Naive B cell (primary cell): ENCODE data around the gene TIMM10B. TPM values are rescaled to one million over a fixed set of nuclear protein-coding genes. Genes with fewer than 3 reads are reported as not detected.

Experiments used
- ATAC-seq, 2 donors: fragments of 150-1000 bp; cut with Tn5 transposase; 2 replicates each; pipeline ENCODE4 v1.10.0; 2021; ENCODE audit warnings: low read depth in 2 of 2, mild to moderate bottlenecking in 2 of 2, moderate library complexity in 2 of 2
- DNase-seq: peaks from one replicate; pipeline ENCODE4 v3.0.0; 2022
- H3K27ac Mint-ChIP-seq, 6 donors: one replicate each; pipeline ENCODE4 v1.8.0; 2020 to 2022; ENCODE audit warnings: mild to moderate bottlenecking in 6 of 6, mixed read lengths in 6 of 6, moderate library complexity in 5 of 6, inconsistent platforms in 2 of 6
- H3K27me3 Mint-ChIP-seq, 3 donors: one replicate each; pipeline ENCODE4 v1.8.0; 2021 to 2022; ENCODE audit warnings: mixed read lengths in 3 of 3, mild to moderate bottlenecking in 1 of 3
- H3K36me3 Mint-ChIP-seq, 2 donors: one replicate each; pipeline ENCODE4 v1.8.0; 2020 to 2022; ENCODE audit warnings: mixed read lengths in 2 of 2, inconsistent platforms in 1 of 2, mild to moderate bottlenecking in 1 of 2
- H3K4me1 Mint-ChIP-seq, 3 donors: one replicate each; pipeline ENCODE4 v1.8.0; 2020 to 2022; ENCODE audit warnings: mixed read lengths in 3 of 3, inconsistent platforms in 1 of 3, mild to moderate bottlenecking in 1 of 3, moderate library complexity in 1 of 3
- H3K4me3 Mint-ChIP-seq, 8 donors: one replicate each; pipeline ENCODE4 v1.8.0; 2020 to 2022; ENCODE audit warnings: mild to moderate bottlenecking in 8 of 8, mixed read lengths in 8 of 8, moderate library complexity in 8 of 8, inconsistent platforms in 2 of 8
- H3K9me3 Mint-ChIP-seq, 7 donors: one replicate each; pipeline ENCODE4 v1.8.0; 2020 to 2022; ENCODE audit warnings: mixed read lengths in 7 of 7, mild to moderate bottlenecking in 5 of 7, inconsistent platforms in 2 of 7, moderate library complexity in 1 of 7
- polyA plus RNA-seq, 6 donors: library from polyadenylated mRNA; unstranded; fragments of 300-500 nt; fragmentation: Illumina TruSeq; gene quantifications; one replicate each; pipeline ENCODE4 v1.2.3, GENCODE V29; 2021; ENCODE audit warnings: low read depth in 6 of 6

TIMM10B gene
- polyA plus RNA-seq, 6 donors from 2014 or later, result 22.0 to 43.4 (median 30.4) TPM

- ATAC-seq (no peak), DNase-seq (no peak)
- Mint-ChIP-seq H3K36me3 (peaks cover 4 to 6% of the 10 kb centered on the region in 2 donors), H3K4me1 (no peaks in the 10 kb centered on the region), H3K27me3 (no peaks in the 10 kb centered on the region), H3K27ac (peak overlapping the region in 2 of 6 donors; percentile 28 to 73), H3K4me3 (no peak overlapping the region), H3K9me3 (no peaks in the 10 kb centered on the region)
These were observed 26.2 kb upstream of the TIMM10B start for GRCh38 chr11:6455070-6455469.

GRCh38 chr11:6456361-6457073, 24.8 kb upstream of the TIMM10B start:
- no peaks in the 10 kb centered on the region for H3K9me3 Mint-ChIP-seq
- no peak overlapping the region for H3K4me3 Mint-ChIP-seq
- H3K36me3 Mint-ChIP-seq, result peaks cover 4 to 12% of the 10 kb centered on the region in 2 donors
- peak overlapping the region in 1 of 6 donors; percentile 81 for H3K27ac Mint-ChIP-seq
- ATAC-seq, result no peak
- no peaks in the 10 kb centered on the region for H3K27me3 Mint-ChIP-seq
- no peaks in the 10 kb centered on the region for H3K4me1 Mint-ChIP-seq
- DNase-seq, result no peak

GRCh38 chr11:6457581-6458320, 23.6 kb upstream of the TIMM10B start:
- Mint-ChIP-seq H3K27ac (no peak overlapping the region), H3K36me3 (peaks cover 4 to 16% of the 10 kb centered on the region in 2 donors), H3K4me1 (no peaks in the 10 kb centered on the region), H3K4me3 (no peak overlapping the region), H3K9me3 (no peaks in the 10 kb centered on the region), H3K27me3 (no peaks in the 10 kb centered on the region)
- ATAC-seq, result no peak
- DNase-seq, result no peak

- no peak for ATAC-seq
- Mint-ChIP-seq H3K27me3 (no peaks in the 10 kb centered on the region), H3K4me1 (no peaks in the 10 kb centered on the region), H3K27ac (peak overlapping the region in 1 of 6 donors; percentile 41), H3K9me3 (no peaks in the 10 kb centered on the region), H3K36me3 (peaks cover 4 to 20% of the 10 kb centered on the region in 2 donors), H3K4me3 (no peak overlapping the region)
- DNase-seq, result no peak
These were observed 22.8 kb upstream of the TIMM10B start for GRCh38 chr11:6458352-6459098.

- Mint-ChIP-seq H3K9me3 (no peaks in the 10 kb centered on the region), H3K4me1 (no peaks in the 10 kb centered on the region), H3K4me3 (no peak overlapping the region), H3K27me3 (no peaks in the 10 kb centered on the region), H3K27ac (peak overlapping the region in 1 of 6 donors; percentile 41), H3K36me3 (peaks cover 4 to 26% of the 10 kb centered on the region in 2 donors)
- ATAC-seq, result no peak
- DNase-seq, result no peak
These were observed 22.2 kb upstream of the TIMM10B start for GRCh38 chr11:6459099-6459450.

GRCh38 chr11:6468712-6469495, 12.4 kb upstream of the TIMM10B start:
- no peaks in the 10 kb centered on the region for H3K9me3 Mint-ChIP-seq
- H3K27ac Mint-ChIP-seq, result no peak overlapping the region
- H3K4me1 Mint-ChIP-seq, result peaks cover 4 to 14% (median 12%) of the 10 kb centered on the region in 3 donors
- H3K4me3 Mint-ChIP-seq, result no peak overlapping the region
- DNase-seq (no peak), ATAC-seq (peak in 1 of 2 donors; percentile 15)
- H3K27me3 Mint-ChIP-seq, result no peaks in the 10 kb centered on the region
- peaks cover 2 to 5% of the 10 kb centered on the region in 2 donors for H3K36me3 Mint-ChIP-seq

- no peaks in the 10 kb centered on the region for H3K27me3 Mint-ChIP-seq
- no peak overlapping the region for H3K27ac Mint-ChIP-seq
- no peak for ATAC-seq
- peaks cover 0 to 5% of the 10 kb centered on the region in 2 donors for H3K36me3 Mint-ChIP-seq
- H3K4me1 Mint-ChIP-seq, result peaks cover 4 to 20% (median 18%) of the 10 kb centered on the region in 3 donors
- H3K9me3 Mint-ChIP-seq, result no peaks in the 10 kb centered on the region
- DNase-seq, result no peak
- no peak overlapping the region for H3K4me3 Mint-ChIP-seq
These were observed 11.7 kb upstream of the TIMM10B start for GRCh38 chr11:6469599-6469998.

GRCh38 chr11:6472934-6473333, 8.4 kb upstream of the TIMM10B start:
- ATAC-seq (no peak), DNase-seq (no peak)
- Mint-ChIP-seq H3K4me3 (peak overlapping the region; percentile 69 to 94 (median 90)), H3K27ac (peak overlapping the region in 3 of 6 donors; percentile 19 to 80 (median 72)), H3K4me1 (peaks cover 4 to 28% (median 22%) of the 10 kb centered on the region in 3 donors), H3K27me3 (no peaks in the 10 kb centered on the region), H3K36me3 (no peaks in the 10 kb centered on the region), H3K9me3 (no peaks in the 10 kb centered on the region)

- H3K36me3 Mint-ChIP-seq, result no peaks in the 10 kb centered on the region
These were observed 7.6 kb upstream of the TIMM10B start, which contains the start of gene TRIM3 for GRCh38 chr11:6473451-6474412. TRIM3 (minus strand) TSS chr11:6473941; CDS start chr11:6465695, 8,246 bp downstream.

GRCh38 chr11:6474413-6474792, 6.9 kb upstream of the TIMM10B start:
- no peaks in the 10 kb centered on the region for H3K9me3 Mint-ChIP-seq
- peak overlapping the region; percentile 80 to 91 (median 86) for H3K27ac Mint-ChIP-seq
- no peaks in the 10 kb centered on the region for H3K27me3 Mint-ChIP-seq
- H3K36me3 Mint-ChIP-seq, result no peaks in the 10 kb centered on the region
- H3K4me1 Mint-ChIP-seq, result peaks cover 7 to 39% (median 26%) of the 10 kb centered on the region in 3 donors
- ATAC-seq (no peak), DNase-seq (no peak)
- H3K4me3 Mint-ChIP-seq, result peak overlapping the region; percentile 77 to 93 (median 86)

More at GRCh38 chr11:6473451-6474412, 7.6 kb upstream of the TIMM10B start, which contains the start of gene TRIM3:
- no peaks in the 10 kb centered on the region for H3K9me3 Mint-ChIP-seq
- no peaks in the 10 kb centered on the region for H3K27me3 Mint-ChIP-seq
- peaks cover 4 to 32% (median 22%) of the 10 kb centered on the region in 3 donors for H3K4me1 Mint-ChIP-seq
- peak within 1 kb of the TSS; percentile 80 to 94 (median 90) for H3K27ac Mint-ChIP-seq
- peak; percentile 71 for DNase-seq
- ATAC-seq, result peak; percentile 76 to 82
- peak within 1 kb of the TSS; percentile 83 to 96 (median 91) for H3K4me3 Mint-ChIP-seq

GRCh38 chr11:6474806-6475500, 6.3 kb upstream of the TIMM10B start:
- Mint-ChIP-seq H3K9me3 (no peaks in the 10 kb centered on the region), H3K4me3 (peak overlapping the region; percentile 4 to 93 (median 86)), H3K27me3 (no peaks in the 10 kb centered on the region), H3K27ac (peak overlapping the region; percentile 16 to 91 (median 80)), H3K36me3 (no peaks in the 10 kb centered on the region), H3K4me1 (peaks cover 11 to 45% (median 32%) of the 10 kb centered on the region in 3 donors)
- DNase-seq (no peak), ATAC-seq (no peak)
